Testis (tissue), 3 donors: ENCODE results near the gene ANKRD35. TPM values are rescaled to one million over a fixed set of nuclear protein-coding genes. Genes with fewer than 3 reads are reported as not detected.
A peak's percentile ranks its signal among the peaks of the same experiment; 100 is the strongest.

Source experiments
- DNase-seq: peaks from one replicate; pipeline ENCODE4 v3.0.0-alpha.2; 2019
- H3K27ac ChIP-seq, 2 donors: fragments of 200-600 bp; sonication (generic); one replicate each; pipeline ENCODE4 v1.5.1; 2019
- H3K27me3 ChIP-seq: fragments of 200-600 bp; sonication (generic); one replicate; pipeline ENCODE4 v1.5.1; 2019
- H3K36me3 ChIP-seq: fragments of 200-600 bp; sonication (generic); one replicate; pipeline ENCODE4 v1.5.1; 2017; ENCODE audit warnings: low read depth; ENCODE audit errors: missing control alignments
- H3K4me1 ChIP-seq: fragments of 200-600 bp; sonication (generic); one replicate; pipeline ENCODE4 v1.5.1; 2019
- H3K4me3 ChIP-seq, 2 donors: fragments of 200-600 bp; sonication (generic); one replicate each; pipeline ENCODE4 v1.5.1; 2017 to 2019
- H3K9me3 ChIP-seq: fragments of 200-600 bp; sonication (generic); one replicate; pipeline ENCODE4 v1.5.1; 2017
- CTCF ChIP-seq, 3 experiments: fragments of 450-650 bp in 2 of 3; fragments of 200-600 bp in 1 of 3; sonication (generic) in 1 of 3; IDR thresholded peaks; one replicate each; pipeline ENCODE4 v1.5.1; 2016 to 2019; ENCODE audit warnings: antibody characterized with exemption in 3 of 3, mild to moderate bottlenecking in 2 of 3, moderate library complexity in 1 of 3
- POLR2A ChIP-seq: fragments of 450-650 bp; IDR thresholded peaks from one replicate; pipeline ENCODE4 v1.6.1; 2017; ENCODE audit warnings: antibody characterized with exemption, mild to moderate bottlenecking, moderate library complexity
- WGBS, 2 donors: methylation state at CpG; one replicate each; pipeline ENCODE4 v1.1.5; 2018; 5-methylcytosine and 5-hydroxymethylcytosine counted together
- intact Hi-C: fragments of 100-400 bp; cut with DNase I; formaldehyde crosslinking; loops from one replicate; pipeline ENCODE4 v1.15.1; 2023; ENCODE audit warnings: low total_unique reads
- polyA plus RNA-seq: library from polyadenylated mRNA; stranded (reverse); fragments of 350-450 nt; fragmentation: Illumina TruSeq; extraction: RNeasy Lipid Tissue Mini Kit (QIAGEN cat#74804); gene quantifications from one replicate; pipeline ENCODE4 v1.2.3, GENCODE V29; 2014; ENCODE audit warnings: low read depth, low replicate concordance; ENCODE audit not compliant: insufficient read depth
- total RNA-seq, 2 donors: library from RNA; depleted of rRNA; stranded (reverse); fragments of >200 nt; gene quantifications; one replicate each; pipeline ENCODE4 v1.2.3, GENCODE V29; 2016

Gene ANKRD35
- total and polyA plus RNA-seq, 3 donors from 2014 or later: 1.3 to 3.3 (median 1.7) TPM

- peaks cover 33% of the 10 kb centered on the region for H3K4me1 ChIP-seq
- DNase-seq: no peak
- no peaks in the 10 kb centered on the region for H3K27me3 ChIP-seq
- intact Hi-C loops: no loop called here
- no peak overlapping the region for H3K4me3 ChIP-seq
- 83 to 94% methylated on average over 3 of the region's 3 CpGs for WGBS, 2 donors
- no peaks in the 10 kb centered on the region for H3K9me3 ChIP-seq
- no peaks in the 10 kb centered on the region for H3K36me3 ChIP-seq
- TF ChIP-seq POLR2A: no peak
- TF ChIP-seq CTCF (IDR thresholded peaks at IDR 0.05): no peak
- no peak overlapping the region for H3K27ac ChIP-seq
Measured at GRCh38 chr1:145889722-145890121, 4.1 kb upstream of the ANKRD35 start.

GRCh38 chr1:145887631-145888030, 2.0 kb upstream of the ANKRD35 start:
- intact Hi-C loops: no loop called here
- TF ChIP-seq POLR2A: no peak
- no peak for TF ChIP-seq CTCF (IDR thresholded peaks at IDR 0.05)
- Histone ChIP-seq H3K36me3 (no peaks in the 10 kb centered on the region), H3K4me3 (no peak overlapping the region), H3K27ac (no peak overlapping the region), H3K4me1 (peaks cover 27% of the 10 kb centered on the region), H3K27me3 (no peaks in the 10 kb centered on the region), H3K9me3 (no peaks in the 10 kb centered on the region)
- no peak for DNase-seq
- WGBS, 2 donors: 83 to 86% methylated on average over 5 of the region's 5 CpGs

GRCh38 chr1:145886816-145887215, 1.1 kb upstream of the ANKRD35 start:
- TF ChIP-seq POLR2A (no peak), CTCF (IDR thresholded peaks at IDR 0.05) (no peak)
- no peak overlapping the region for H3K4me3 ChIP-seq

GRCh38 chr1:145886390-145886789, 724 bp upstream of the ANKRD35 start:
- no peaks in the 10 kb centered on the region for H3K9me3 ChIP-seq
- H3K4me1 ChIP-seq: peaks cover 15% of the 10 kb centered on the region
- WGBS, 2 donors: 23 to 29% methylated on average over 11 of the region's 11 CpGs
- H3K27me3 ChIP-seq: no peaks in the 10 kb centered on the region
- peak overlapping the region; percentile 24 to 39 for H3K27ac ChIP-seq
- TF ChIP-seq CTCF (IDR thresholded peaks at IDR 0.05): no peak
- TF ChIP-seq POLR2A: no peak
- no peak for DNase-seq
- H3K36me3 ChIP-seq: no peaks in the 10 kb centered on the region
- peak overlapping the region; percentile 55 to 69 for H3K4me3 ChIP-seq
- intact Hi-C loops: no loop called here

More at GRCh38 chr1:145886816-145887215, 1.1 kb upstream of the ANKRD35 start:
- 25 to 37% methylated on average over 8 of the region's 8 CpGs for WGBS, 2 donors
- no peaks in the 10 kb centered on the region for H3K36me3 ChIP-seq
- intact Hi-C loops: no loop called here
- H3K27me3 ChIP-seq: no peaks in the 10 kb centered on the region
- no peaks in the 10 kb centered on the region for H3K9me3 ChIP-seq
- H3K4me1 ChIP-seq: peaks cover 19% of the 10 kb centered on the region
- peak overlapping the region in 1 of 2 donors; percentile 39 for H3K27ac ChIP-seq
- no peak for DNase-seq

GRCh38 chr1:145884675-145885074, 991 bp downstream of the ANKRD35 start:
- 73 to 74% methylated on average over 1 of the region's 1 CpG for WGBS, 2 donors
- intact Hi-C loops: no loop called here
- no peak overlapping the region for H3K27ac ChIP-seq
- TF ChIP-seq CTCF (IDR thresholded peaks at IDR 0.05): no peak
- no peaks in the 10 kb centered on the region for H3K27me3 ChIP-seq
- no peak overlapping the region for H3K4me3 ChIP-seq
- H3K4me1 ChIP-seq: peaks cover 10% of the 10 kb centered on the region
- no peaks in the 10 kb centered on the region for H3K9me3 ChIP-seq
- DNase-seq: no peak
- H3K36me3 ChIP-seq: no peaks in the 10 kb centered on the region
